Measurements from ENCODE around the gene NT5C1A.
A peak's percentile ranks its signal among the peaks of the same experiment; 100 is the strongest.

Gene NT5C1A

GRCh38 chr1:39663559-39663958 is 8.3 kb downstream of the NT5C1A start:
- DNase-seq (ENCODE audit: low read depth in 4 of 4, low spot score in 1 of 4), result no peak

- DNase-seq (ENCODE audit: low read depth in 4 of 4, low spot score in 1 of 4), result no peak
Observed at GRCh38 chr1:39662861-39663260, 9.0 kb downstream of the NT5C1A start.

GRCh38 chr1:39659538-39659937 is 12.4 kb downstream of the NT5C1A start:
- DNase-seq (ENCODE audit: low read depth in 4 of 4, low spot score in 1 of 4), result no peak

GRCh38 chr1:39659110-39659509 is 12.8 kb downstream of the NT5C1A start:
- DNase-seq (ENCODE audit: low read depth in 4 of 4, low spot score in 1 of 4), result no peak

GRCh38 chr1:39657923-39658485 is 13.9 kb downstream of the NT5C1A start:
- peak in 3 of 4 experiments; percentile 45 to 56 (median 48) for DNase-seq (ENCODE audit: low read depth in 4 of 4, low spot score in 1 of 4)

- DNase-seq (ENCODE audit: low read depth in 4 of 4, low spot score in 1 of 4), result no peak
Observed at GRCh38 chr1:39657402-39657801, 14.5 kb downstream of the NT5C1A start.

- no peak for DNase-seq (ENCODE audit: low read depth in 4 of 4, low spot score in 1 of 4)
Observed at GRCh38 chr1:39656391-39656790, 15.5 kb downstream of the NT5C1A start.

- no peak for DNase-seq (ENCODE audit: low read depth in 4 of 4, low spot score in 1 of 4)
Observed at GRCh38 chr1:39655578-39656268, 16.2 kb downstream of the NT5C1A start.

GRCh38 chr1:39654291-39654690 is 17.6 kb downstream of the NT5C1A start:
- DNase-seq (ENCODE audit: low read depth in 4 of 4, low spot score in 1 of 4), result no peak

GRCh38 chr1:39653546-39654031 is 18.3 kb downstream of the NT5C1A start:
- DNase-seq (ENCODE audit: low read depth in 4 of 4, low spot score in 1 of 4), result peak; percentile 48 to 62 (median 58)

GRCh38 chr1:39652554-39652953 is 19.4 kb downstream of the NT5C1A start:
- DNase-seq (ENCODE audit: low read depth in 4 of 4, low spot score in 1 of 4), result no peak

- DNase-seq (ENCODE audit: low read depth in 4 of 4, low spot score in 1 of 4), result no peak
Observed at GRCh38 chr1:39652105-39652504, 19.8 kb downstream of the NT5C1A start.

GRCh38 chr1:39650431-39650830 is 21.5 kb downstream of the NT5C1A start:
- no peak for DNase-seq (ENCODE audit: low read depth in 4 of 4, low spot score in 1 of 4)

- DNase-seq (ENCODE audit: low read depth in 4 of 4, low spot score in 1 of 4), result no peak
Observed at GRCh38 chr1:39649636-39650185, 22.2 kb downstream of the NT5C1A start.

- no peak for DNase-seq (ENCODE audit: low read depth in 4 of 4, low spot score in 1 of 4)
Observed at GRCh38 chr1:39648496-39648895, 23.4 kb downstream of the NT5C1A start.

- DNase-seq (ENCODE audit: low read depth in 4 of 4, low spot score in 1 of 4), result no peak
Observed at GRCh38 chr1:39647247-39647646, 24.7 kb downstream of the NT5C1A start.

GRCh38 chr1:39646232-39647081 is 25.4 kb downstream of the NT5C1A start:
- no peak for DNase-seq (ENCODE audit: low read depth in 4 of 4, low spot score in 1 of 4)

- no peak for DNase-seq (ENCODE audit: low read depth in 4 of 4, low spot score in 1 of 4)
Observed at GRCh38 chr1:39645411-39646043, 26.4 kb downstream of the NT5C1A start.

- no peak for DNase-seq (ENCODE audit: low read depth in 4 of 4, low spot score in 1 of 4)
Observed at GRCh38 chr1:39643705-39644104, 28.2 kb downstream of the NT5C1A start.

GRCh38 chr1:39642796-39643195 is 29.1 kb downstream of the NT5C1A start:
- no peak for DNase-seq (ENCODE audit: low read depth in 4 of 4, low spot score in 1 of 4)

- DNase-seq (ENCODE audit: low read depth in 4 of 4, low spot score in 1 of 4), result no peak
Observed at GRCh38 chr1:39640861-39641260, 31.0 kb downstream of the NT5C1A start.
